GM12891 (cell line): ENCODE results near the gene ASTN2.

Source experiments
- POLR2A ChIP-seq: IDR thresholded peaks from 2 replicates; pipeline ENCODE4 v1.6.1; 2011; ENCODE audit warnings: low read depth, low read length, control low read depth
- POLR2AphosphoS5 ChIP-seq: IDR thresholded peaks from 2 replicates; pipeline ENCODE4 v1.6.1; 2011; ENCODE audit warnings: low read depth, low read length, control low read depth

GRCh38 chr9:116706310-116707290, 708.3 kb downstream of the ASTN2 start:
- no peak for TF ChIP-seq POLR2A
- no peak for TF ChIP-seq POLR2AphosphoS5
